ENCODE data around the gene LIN54.
"Not testable (repeated sequence)": the region's sequence is repeated elsewhere in the genome, so short reads cannot be mapped to it uniquely, and the experiment has no call there.

The LIN54 gene

DNA sequence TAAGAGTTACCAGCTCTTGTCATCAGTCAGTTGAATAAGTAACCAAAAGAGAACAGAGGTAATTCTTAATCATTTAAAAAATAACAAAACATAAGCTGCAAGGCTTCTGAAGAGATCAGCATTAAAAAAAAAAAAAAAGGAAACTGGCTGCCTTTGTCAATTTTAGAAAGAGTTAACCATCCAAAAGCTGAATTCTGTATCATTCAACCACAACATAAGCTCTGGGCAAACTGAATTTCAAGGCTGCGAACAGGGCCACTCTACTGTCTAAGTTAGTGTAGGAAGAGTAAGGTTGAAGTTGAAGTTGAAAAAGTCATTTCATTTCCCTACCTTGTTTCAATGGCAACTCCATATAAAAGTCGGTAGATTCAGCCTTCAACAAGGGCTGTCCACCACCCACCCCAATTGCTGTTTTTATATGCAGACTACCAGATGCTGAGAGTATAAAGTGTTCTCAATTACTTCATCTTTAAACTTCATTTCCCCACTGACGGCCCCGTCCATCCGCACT is 1.1 kb upstream of the LIN54 start:
- no peak for DNase-seq

DNA sequence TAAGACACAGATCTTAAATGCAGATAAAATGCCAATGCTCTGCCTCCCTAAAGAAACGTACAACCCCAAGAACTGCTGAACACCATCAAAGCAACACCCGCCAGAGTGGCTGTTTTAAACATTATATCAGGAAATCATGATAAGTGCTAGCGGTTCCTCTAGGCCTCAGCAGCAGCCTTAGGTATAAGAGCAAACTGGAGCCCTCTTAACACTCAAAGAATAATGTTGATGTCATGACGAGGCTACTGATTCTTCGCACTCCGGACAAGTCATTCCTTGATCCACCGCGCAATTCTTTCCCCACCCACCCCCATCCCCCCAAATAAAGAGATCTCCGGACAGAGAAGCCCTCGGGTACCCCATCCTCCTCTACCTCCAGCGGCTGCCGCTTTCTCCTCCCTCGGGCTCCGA is 507 bp downstream of the LIN54 start:
- DNase-seq = no peak

DNA sequence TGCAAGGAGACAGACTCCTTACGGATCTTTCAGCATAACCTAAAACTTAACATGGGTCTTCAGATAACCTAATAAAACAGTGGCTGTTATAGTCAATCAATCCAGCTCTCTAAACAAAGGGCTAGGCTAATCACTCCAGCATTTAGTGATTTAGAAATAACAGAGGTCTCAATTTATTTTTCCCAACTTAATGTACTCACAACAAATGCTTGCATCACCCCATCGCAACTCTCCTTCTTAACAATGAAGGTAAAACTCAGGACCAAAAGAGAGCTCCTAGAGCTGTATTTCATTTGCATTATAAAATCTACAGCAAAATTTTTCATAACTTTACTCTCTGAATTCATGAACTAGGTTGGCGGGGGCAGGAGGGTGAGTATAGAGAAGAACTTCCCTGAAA is 1.1 kb downstream of the LIN54 start:
- DNase-seq = no peak

DNA sequence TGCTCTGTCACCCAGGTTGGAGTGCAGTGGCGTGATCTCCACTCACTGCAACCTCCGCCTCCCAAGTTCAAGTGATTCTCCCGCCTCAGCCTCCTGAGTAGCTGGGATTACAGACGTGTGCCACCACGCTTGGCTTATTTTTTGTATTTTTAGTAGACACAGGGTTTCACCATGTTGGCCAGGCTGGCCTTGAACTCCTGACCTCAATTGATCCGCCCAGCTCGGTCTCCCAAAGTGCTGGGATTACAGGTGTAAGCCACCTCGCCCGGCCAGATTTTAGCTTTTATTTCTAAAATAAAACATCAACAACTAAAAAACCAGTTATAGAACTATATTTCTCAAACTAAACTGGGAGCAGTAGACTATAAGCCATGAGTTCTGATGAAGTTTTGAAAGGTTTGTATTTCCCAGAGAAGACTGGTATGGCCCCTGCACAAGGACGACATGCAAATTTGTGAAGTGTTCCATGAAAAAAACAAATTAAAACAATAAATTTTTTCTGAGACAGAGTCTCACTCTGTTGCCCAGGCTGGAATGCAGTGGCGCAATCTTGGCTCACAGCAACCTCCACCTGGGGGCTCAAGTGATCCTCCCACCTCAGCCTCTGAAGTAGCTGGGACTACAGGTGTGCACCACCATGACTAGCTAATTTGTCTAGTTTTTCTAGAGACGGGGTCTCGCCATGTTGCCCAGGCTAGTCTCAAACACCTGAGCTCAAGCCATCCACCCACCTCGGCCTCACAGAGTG is 7.4 kb downstream of the LIN54 start:
- not testable (repeated sequence) for DNase-seq

DNA sequence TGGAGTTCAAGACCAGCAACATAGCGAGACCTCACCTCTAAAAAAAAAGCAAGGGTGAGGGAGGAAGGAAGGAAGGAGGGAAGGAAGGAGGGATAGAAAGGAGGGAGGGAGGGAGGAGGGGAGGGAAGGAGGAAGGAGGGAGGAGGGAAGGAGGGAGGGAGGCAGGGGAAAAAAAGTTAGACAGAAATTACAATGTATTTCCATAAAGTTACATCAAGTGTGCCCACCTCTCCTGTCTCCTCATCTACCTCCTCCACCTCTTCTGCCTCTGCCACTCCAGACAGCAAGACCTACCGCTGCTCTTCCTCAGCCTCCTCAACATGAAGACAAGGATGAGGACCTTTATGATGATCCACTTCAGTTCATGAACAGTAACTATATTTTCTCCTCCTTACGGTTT is 8.3 kb downstream of the LIN54 start:
- DNase-seq = no peak

DNA sequence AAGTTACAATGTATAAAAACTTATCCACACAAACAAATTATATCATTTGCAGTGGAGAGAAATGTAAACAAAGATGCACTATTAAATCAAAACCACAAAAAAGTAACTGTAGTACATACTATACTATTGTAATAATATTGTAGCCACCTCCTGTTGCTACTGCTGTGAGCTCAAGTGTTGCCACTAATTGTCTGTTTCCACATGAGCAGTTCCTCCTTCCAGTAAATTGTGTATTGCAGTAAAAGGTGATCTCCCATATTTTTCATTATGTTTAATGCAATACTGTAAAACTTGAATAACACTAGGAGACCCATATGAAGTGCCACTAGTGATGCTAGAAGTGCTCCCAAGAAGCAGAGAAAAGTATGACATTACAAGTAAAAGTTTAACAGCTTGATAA is 11.7 kb downstream of the LIN54 start:
- DNase-seq = no peak

DNA sequence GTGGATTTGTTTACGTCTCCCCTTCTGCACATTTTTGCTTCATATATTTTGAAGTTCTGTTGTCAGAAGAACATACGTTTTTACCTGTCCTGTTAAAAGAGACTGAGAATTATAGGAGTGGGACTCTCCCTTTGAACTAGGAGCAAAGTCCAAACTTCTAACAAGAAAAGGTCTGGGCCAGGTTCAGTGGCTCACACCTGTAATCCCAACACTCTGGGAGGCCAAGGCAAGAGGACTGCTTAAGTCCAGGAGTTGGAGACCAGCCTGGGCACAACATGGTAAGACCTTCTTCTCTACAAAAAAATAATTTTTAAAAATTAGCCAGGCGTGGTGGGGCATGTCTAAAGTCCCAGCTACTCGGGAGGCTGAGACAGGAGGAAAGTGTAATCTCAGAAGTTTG is 15.8 kb downstream of the LIN54 start:
- no peak for DNase-seq

DNA sequence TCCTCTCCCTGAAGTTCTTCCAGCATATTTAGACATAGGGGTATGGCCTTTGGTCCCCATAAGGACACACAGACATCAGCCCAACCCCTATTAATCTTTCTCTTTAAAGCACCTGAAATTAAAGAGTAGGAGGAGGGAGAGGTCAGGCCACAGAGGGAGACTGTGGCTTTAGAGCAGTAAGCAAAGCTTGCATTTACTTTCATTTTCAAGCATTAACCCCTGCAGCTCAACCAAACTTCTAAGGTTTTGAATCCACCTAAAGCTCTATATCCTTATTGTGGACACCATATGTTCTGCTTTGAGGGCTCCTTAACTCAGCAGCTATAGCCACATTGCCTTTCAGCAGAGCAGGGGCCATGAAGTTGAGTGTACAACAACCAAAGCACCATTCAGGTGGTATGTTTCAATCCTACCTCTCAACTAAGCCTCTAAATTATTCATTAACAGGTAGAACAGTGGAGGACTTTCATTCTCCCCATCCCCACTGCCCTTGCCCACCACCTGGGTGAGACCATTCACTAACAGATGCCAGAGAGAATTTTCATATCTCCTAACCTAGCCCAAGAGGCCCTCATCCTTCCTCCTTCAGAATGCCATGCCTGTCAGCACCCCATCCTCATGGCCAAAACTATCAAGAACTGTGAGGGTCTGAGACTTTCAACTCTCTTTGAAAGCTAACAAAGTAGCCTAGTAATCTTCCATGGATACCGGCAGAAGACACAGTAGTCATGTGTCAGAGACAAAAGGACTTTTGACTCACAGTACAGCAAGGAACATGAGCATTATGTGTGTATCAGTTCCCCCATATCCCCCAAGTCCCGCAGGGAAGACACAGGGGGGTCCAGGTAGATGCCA is 20.8 kb downstream of the LIN54 start:
- DNase-seq = no peak

DNA sequence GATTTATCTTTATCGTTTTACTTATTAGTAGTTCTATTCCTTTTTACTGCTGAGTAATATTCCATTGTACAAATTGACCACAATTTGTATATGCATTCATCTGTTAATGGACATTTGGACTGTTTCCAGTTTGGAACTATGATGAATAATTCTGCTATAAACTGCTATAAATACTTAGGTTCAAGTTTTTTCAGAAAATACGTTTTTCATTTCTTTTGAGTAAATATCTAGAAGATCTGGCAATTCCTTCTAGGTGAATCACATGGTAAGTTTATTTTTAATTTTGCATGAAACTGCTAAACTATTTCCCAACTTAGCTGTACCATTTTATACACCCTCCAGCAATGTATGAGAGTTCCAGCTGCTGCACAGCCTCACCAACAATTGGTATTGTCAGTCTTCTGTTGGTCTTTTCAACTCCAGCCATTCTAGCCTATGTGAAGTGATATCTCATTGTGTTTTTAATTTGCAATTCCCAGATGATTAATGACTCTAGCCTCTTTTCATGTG is 22.2 kb downstream of the LIN54 start:
- no peak for DNase-seq

DNA sequence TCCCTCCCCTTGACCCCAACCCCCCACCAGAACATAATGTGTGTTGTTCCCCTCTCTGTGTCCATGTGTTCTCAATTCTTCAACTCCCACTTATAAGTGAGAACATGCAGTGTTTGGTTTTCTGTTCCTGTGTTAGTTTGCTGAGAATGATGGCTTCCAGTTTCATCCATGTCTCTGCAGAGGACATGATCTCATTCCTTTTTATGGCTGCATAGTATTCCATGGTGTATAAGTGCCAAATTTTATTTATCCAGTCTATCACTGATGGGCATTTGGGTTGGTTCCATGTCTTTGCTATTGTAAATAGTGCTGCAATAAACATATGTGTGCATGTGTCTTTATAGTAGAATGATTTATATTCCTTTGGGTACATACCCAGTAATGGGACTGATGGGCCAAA is 23.1 kb downstream of the LIN54 start:
- not testable (repeated sequence) for DNase-seq

DNA sequence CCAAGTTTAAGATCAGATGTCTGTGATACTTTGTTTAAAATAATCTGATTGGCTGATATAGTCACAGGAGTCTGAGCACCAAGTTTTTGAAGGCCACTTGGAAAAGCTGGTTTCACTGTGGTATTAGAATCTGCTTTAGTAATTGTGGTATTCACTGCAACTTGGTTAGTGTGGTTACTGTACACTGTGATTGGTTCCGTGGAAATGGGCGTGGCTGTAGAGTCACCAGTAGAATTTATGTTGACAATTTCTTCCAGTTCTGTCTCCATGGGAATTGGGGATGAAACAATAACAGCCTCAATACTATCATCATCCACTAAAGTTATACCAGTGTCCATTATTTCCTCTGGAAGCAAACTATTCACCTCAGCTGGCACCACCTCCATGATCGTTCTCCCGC is 26.2 kb downstream of the LIN54 start:
- no peak for DNase-seq

DNA sequence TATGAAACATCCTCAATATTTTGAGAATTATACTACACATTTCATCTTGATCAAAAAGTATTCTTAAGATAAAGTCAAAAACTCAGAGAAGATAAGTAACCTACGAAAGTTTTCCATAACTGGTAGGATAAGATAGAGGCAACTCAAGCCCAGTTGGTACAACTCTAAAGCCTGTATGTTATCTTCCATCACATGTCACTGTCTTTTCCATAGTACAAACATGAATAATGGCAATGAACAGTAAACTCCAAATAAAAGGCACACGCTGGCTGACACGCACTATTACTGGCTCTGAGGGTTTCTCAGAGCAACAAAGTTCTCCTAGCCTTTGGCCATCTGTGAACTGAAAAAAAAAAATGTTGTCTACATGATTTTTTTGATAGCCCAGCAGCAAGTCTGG is 27.2 kb downstream of the LIN54 start:
- DNase-seq = no peak

DNA sequence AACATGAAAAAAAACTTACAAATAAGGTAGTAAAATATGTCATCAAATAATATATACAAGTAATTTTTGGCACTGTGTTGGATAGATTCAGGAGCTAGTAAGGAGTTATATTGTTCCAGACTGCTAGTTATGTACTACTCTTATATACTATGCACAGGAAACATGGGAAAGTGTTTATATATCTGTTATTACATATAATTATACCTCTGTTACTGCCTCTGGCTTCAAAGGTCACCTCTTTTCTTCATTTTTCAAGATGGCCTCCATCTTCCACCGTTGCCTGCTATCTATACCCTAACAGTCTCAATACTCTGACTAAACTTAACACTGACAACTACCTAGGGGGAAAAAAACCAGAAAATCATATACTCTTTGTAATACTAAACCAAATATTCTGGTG is 29.5 kb downstream of the LIN54 start:
- DNase-seq = no peak

DNA sequence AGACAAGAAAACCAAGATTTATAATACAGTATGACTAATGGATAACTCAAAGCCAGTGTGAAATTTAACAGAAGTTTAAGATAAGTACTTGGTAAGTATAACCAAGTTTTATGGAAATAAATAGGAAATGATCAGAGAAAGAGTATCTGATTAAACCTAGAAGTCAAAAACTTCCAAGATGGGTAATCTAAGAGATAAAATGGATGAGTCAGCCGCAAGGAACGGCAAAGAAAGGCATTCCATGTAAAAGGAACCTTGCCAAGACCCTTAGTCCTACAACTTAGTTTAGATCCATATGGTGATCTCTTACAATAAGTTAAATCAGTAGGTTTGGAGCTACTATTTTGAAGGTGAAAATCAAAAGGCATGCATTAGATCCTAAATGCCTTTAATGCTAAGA is 34.8 kb downstream of the LIN54 start:
- no peak for DNase-seq

DNA sequence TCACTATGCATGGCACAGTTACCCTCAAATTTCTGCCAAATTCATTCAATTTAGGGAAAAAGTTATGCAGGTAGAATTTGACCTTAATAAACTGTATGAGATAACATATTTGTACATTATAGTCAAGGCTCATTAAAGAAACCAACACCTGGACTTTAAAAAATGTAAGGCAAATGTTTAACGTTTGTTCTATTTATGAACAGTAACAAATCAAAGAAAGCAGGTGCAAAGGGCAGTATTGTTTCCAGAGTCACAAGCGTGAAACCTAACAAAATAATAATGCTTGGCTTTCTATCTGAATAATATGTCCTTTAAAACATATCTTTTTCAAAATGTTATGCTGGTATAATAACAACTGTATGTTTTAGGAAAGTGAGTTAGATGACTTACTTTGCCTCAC is 41.2 kb downstream of the LIN54 start:
- DNase-seq = no peak

DNA sequence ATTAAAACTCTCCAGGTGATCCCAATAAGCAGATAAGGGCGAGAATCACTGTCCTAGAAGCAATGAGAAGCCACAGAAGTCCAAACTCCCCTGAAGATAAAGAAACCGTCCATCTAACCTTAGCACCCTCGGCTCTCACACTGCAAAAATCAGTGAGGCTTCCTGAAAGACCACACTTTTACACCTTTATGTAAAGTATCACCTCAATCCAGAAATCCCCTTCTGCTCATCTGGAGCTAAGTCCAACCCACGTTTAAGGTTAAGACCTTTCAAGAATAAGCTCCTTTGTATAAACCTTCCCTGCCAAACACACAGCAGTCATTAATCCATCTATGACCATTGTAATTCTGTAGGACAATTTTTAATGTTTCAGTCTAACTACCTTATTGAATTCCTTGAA is 41.7 kb downstream of the LIN54 start:
- DNase-seq = no peak

DNA sequence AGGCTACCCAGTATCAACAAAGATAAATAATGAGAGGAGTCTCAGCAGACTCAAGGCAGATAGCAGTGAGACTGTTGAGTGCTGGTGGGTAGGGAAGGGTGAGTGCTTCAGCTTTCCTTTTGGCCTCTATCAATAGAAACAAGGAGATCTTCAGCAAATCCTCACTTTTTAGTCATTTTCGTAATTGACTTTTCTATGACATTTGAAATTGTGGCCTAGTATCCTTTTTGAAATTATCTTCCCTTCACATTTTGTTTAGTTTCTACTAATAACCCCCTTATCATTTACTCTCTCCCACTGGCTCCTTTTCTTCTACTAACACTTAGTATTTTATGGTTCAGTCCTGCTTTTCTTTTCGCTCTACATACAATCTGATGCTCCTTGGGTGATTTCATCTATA is 44.9 kb downstream of the LIN54 start:
- DNase-seq = no peak

DNA sequence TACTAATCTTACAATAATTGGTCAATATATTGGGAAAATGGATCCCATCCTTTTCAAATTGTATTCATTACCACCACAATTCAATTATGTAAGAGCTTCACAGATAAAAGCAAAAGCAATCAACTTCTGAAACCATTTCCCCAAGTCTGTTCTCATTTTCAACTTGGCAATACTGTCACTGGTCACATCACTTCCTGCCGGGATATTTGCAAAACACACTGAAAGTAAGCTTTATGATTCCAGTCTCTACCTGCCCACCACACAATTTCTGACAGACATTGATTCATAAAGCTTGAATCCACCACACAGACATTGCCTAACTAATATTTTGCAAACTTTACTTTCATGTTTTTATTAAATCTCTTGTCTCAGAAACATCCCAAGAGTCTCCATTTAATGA is 53.6 kb downstream of the LIN54 start:
- DNase-seq = no peak

DNA sequence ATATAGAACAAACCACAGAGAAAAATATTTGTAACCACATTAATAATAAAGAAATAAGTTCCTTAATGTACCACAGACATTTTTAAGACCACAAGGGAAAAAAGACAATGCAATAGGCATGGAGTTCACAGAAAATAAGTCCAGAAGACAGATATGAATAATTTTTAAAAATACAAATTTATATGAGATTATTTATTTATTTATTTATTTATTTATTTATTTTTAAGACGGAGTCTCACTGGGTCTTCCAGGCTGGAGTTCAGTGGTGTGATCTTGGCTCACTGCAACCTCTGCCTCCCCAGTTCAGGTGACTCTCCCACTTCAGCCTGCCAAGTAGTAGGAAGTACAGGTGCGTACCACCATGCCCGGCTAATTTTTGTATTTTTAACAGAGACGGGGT is 56.4 kb downstream of the LIN54 start:
- DNase-seq = no peak

DNA sequence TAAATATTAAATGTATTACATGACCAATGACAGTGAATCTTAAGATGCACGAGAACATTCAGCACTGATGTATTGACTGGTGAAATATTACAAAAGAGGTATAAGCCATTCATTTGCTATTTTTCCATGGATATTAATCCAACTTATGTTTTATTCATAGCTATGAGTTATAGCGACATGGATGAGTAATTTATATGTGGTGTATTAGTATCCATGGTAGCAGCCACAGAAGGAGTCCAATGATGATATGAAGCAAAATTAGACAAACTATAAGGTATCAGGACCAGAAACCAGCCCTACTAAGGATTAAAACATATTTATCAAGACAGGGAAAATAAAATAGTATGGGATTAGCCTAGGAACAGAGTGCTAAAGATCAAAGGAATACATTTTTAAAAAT is 59.4 kb downstream of the LIN54 start:
- DNase-seq = no peak

DNA sequence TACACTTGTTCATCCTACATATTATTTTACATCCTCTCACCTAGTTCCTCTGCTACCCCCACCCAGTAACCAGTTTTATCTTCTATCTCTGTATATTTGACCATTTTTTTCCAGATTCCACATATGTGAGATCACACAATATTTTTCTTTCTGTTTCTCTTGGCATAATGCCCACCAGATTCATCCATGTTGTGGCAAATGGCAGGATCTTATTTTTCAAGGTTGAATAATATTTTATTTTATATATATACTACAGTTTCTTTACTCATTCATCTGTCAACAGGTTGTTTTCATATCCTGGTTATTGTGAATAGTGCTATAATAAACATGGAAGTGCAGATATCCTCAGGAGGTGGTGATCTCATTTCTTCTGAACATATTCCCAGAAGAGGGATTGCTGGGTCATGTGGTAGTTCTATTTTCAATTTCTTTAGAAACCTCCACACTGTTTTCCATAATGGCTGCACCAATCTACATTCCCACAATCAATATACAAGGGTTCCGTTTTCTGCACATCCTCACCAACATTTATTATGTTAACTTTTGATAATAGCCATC is 61.9 kb downstream of the LIN54 start:
- no peak for DNase-seq

DNA sequence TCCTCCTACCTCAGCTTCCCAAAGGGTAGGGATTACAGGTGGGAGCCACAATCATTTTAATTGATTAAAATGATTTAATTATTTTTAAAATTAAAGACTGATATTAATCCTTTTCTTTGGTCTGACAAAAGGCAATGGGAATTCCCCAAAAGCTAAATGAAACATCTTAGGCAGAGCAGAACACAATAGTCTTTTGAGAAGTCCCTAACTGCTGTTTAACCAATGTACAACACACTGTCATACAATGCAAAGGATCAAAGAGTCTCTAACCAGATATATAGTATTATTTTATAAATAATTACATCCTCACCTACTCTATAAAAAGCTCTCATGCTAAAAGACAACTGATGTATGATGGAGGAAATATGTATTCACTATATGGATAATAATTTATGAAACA is 63.1 kb downstream of the LIN54 start:
- DNase-seq = no peak

DNA sequence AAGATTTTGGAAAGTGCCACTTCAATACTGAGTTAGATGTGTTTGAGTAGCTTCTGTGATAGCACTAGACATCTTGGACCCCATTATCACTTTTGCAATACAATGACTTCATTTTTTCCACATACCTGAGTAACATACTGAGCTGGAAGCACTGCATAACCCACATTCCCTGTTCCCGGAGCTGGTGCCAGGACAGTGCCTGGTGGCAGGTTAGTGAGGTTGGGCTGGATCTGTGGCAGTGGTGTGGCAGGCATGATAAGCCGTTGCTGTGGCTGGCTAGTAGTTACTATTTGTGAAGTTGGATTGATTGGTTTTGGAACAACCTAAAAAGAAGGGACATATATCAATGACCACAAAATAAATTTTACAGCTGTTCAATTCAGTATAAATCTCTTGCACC is 71.2 kb downstream of the LIN54 start:
- DNase-seq = no peak

DNA sequence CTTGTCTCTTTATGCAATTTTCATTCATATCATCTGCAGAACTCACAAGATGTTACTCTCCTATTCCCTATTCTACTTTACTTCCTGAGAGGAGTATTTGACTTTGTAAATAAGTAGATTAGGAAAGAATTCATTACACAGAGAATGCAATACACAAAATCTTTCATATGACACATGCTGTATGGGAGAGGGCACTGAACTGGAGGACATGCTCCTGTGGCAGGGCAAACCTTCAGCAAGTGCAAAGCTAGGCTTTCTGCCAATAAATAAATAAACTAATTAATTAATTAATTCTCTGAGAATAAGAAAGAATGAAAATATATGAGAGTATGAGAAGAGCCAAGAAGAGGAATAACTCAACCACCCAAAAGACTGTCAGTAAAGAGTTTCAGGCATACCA is 76.2 kb downstream of the LIN54 start:
- no peak for DNase-seq
